ENCODE data around the gene GRB14. TPM values are rescaled to one million over a fixed set of nuclear protein-coding genes. Genes with fewer than 3 reads are reported as not detected.

Gene GRB14
- total RNA-seq, 1 experiment from 2014 or later = 6.3 TPM

DNA sequence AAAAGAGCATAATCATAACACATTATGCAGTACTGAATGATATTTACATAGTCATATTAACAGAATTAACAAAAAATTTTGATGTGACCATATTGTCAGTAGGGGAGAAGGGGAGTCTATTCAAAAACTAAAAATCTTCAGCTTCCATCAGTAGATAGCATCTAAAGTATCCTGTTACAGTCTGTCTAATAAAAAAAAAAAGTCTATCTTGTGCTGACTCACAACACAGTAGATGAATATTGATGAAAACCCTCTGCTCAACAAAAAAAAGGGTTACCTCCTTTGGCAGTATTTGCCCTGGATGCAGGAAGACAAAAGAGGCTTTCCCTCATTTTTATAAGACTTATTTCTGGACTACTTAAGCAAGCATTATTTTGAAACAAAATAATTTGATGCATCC lies 27.3 kb downstream of the GRB14 start:
- Histone ChIP-seq H3K36me3 (ENCODE audit: control insufficient read depth in 1 of 2, insufficient read depth in 2 of 2, low read length in 2 of 2) (no peaks in the 10 kb centered on the region), H3K4me3 (replicated peaks in 1 of 2; ENCODE audit: low read depth in 1 of 2, low read length in 2 of 2) (no peak overlapping the region), H2AFZ (ENCODE audit: low read depth, low read length, poor library complexity, severe bottlenecking) (no peak overlapping the region), H4K20me1 (ENCODE audit: insufficient read depth) (no peaks in the 10 kb centered on the region), H3K79me2 (ENCODE audit: insufficient read depth, low read length) (no peaks in the 10 kb centered on the region), H3K9me2 (ENCODE audit: insufficient read depth) (no peaks in the 10 kb centered on the region), H3K27me3 (ENCODE audit: insufficient read depth, low read length) (no peaks in the 10 kb centered on the region), H3K27ac (ENCODE audit: low read depth, low read length) (no peak overlapping the region), H3K9me3 (ENCODE audit: control insufficient read depth in 1 of 2, insufficient read depth in 1 of 2, low read depth in 1 of 2, low read length in 2 of 2) (no peaks in the 10 kb centered on the region), H3K9ac (ENCODE audit: low read length) (no peak overlapping the region), H3K4me1 (ENCODE audit: control insufficient read depth in 1 of 2, insufficient read depth in 2 of 2, low read length in 2 of 2) (peaks cover 2 to 3% of the 10 kb centered on the region in 2 experiments; a peak in 1 of 4 replicates), H3K4me2 (ENCODE audit: low read length) (no peak overlapping the region)
- BruUV-seq (replicated peaks) = no TSS peak
- RAD21 ChIA-PET (ENCODE audit: low non-redundant PET in 1 of 2, low total read pairs in 2 of 2, uncharacterized antibody in 2 of 2, unreplicated experiment in 2 of 2) = no interaction called here
- POLR2A ChIA-PET = no interaction called here
- TF ChIP-seq YY1 (IDR thresholded peaks at IDR 0.05; ENCODE audit: extremely low read depth, insufficient replicate concordance, low read depth, low read length) (no peak), TCF7L2 (IDR thresholded peaks at IDR 0.05; ENCODE audit: borderline replicate concordance, extremely low read depth, insufficient read depth, insufficient read length) (no peak), POLR2AphosphoS5 (IDR thresholded peaks at IDR 0.05; ENCODE audit: low read depth, low read length) (no peak), SP1 (IDR thresholded peaks at IDR 0.05; ENCODE audit: low read depth) (no peak), JUND (IDR thresholded peaks at IDR 0.05) (no peak)
- TF ChIP-seq, protein P1, sequence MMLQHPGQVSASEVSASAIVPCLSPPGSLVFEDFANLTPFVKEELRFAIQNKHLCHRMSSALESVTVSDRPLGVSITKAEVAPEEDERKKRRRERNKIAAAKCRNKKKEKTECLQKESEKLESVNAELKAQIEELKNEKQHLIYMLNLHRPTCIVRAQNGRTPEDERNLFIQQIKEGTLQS (IDR thresholded peaks at IDR 0.05) = no peak
- DNase-seq (ENCODE audit: low read depth, low spot score) (no peak), ATAC-seq (no peak)
- CTCF ChIA-PET = no interaction called here
- intact Hi-C loops (cut with micrococcal nuclease) = no loop called here

DNA sequence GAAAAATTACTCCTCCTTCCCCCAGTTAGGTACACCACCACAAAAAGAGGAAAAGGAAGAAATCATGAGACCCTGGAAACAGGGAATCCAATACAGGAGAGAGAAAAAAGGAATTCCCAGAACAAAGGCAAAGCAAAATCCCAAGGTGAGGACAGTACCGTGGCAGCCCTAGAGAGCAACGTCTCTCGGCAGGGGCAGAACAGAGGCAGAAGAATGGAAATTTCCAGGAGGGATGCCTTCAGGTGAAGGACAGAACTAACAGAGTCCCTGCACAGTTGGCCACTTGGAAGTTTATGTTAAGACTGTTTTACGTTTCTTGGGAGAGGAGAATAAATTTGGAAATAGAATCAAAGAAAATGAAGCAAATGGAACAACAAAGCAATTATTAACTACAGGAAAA lies 27.7 kb downstream of the GRB14 start:
- no peak overlapping the region for H2AFZ ChIP-seq (ENCODE audit: low read depth, low read length, poor library complexity, severe bottlenecking)
- H3K9me2 ChIP-seq (ENCODE audit: insufficient read depth) = 0 out of 2 replicates have a peak, but pooled peaks cover 2% of the 10 kb centered on the region
- no peaks in the 10 kb centered on the region for H3K27me3 ChIP-seq (ENCODE audit: insufficient read depth, low read length)
- POLR2A ChIA-PET = no interaction called here
- no peak overlapping the region for H3K4me2 ChIP-seq (ENCODE audit: low read length)
- no TSS peak for BruUV-seq (replicated peaks)
- intact Hi-C loops (cut with micrococcal nuclease) = no loop called here
- no peaks in the 10 kb centered on the region for H3K79me2 ChIP-seq (ENCODE audit: insufficient read depth, low read length)
- H3K9ac ChIP-seq (ENCODE audit: low read length) = no peak overlapping the region
- ATAC-seq (no peak), DNase-seq (ENCODE audit: low read depth, low spot score) (no peak)
- no peak overlapping the region for H3K4me3 ChIP-seq (replicated peaks in 1 of 2; ENCODE audit: low read depth in 1 of 2, low read length in 2 of 2)
- no peaks in the 10 kb centered on the region for H3K36me3 ChIP-seq (ENCODE audit: control insufficient read depth in 1 of 2, insufficient read depth in 2 of 2, low read length in 2 of 2)
- H3K9me3 ChIP-seq (ENCODE audit: control insufficient read depth in 1 of 2, insufficient read depth in 1 of 2, low read depth in 1 of 2, low read length in 2 of 2) = no peaks in the 10 kb centered on the region
- CTCF ChIA-PET = no interaction called here
- H3K4me1 ChIP-seq (ENCODE audit: control insufficient read depth in 1 of 2, insufficient read depth in 2 of 2, low read length in 2 of 2) = peaks cover 2 to 3% of the 10 kb centered on the region in 2 experiments; a peak in 1 of 4 replicates
- no peak overlapping the region for H3K27ac ChIP-seq (ENCODE audit: low read depth, low read length)
- RAD21 ChIA-PET (ENCODE audit: low non-redundant PET in 1 of 2, low total read pairs in 2 of 2, uncharacterized antibody in 2 of 2, unreplicated experiment in 2 of 2) = no interaction called here
- no peaks in the 10 kb centered on the region for H4K20me1 ChIP-seq (ENCODE audit: insufficient read depth)
- TF ChIP-seq ZNF274 (IDR thresholded peaks at IDR 0.05; ENCODE audit: low read depth, low read length) = no peak
- no peak for TF ChIP-seq FOSL1 (IDR thresholded peaks at IDR 0.05; ENCODE audit: low read depth)
- no peak for TF ChIP-seq YY1 (IDR thresholded peaks at IDR 0.05; ENCODE audit: extremely low read depth, insufficient replicate concordance, low read depth, low read length)
- TF ChIP-seq, protein P2, sequence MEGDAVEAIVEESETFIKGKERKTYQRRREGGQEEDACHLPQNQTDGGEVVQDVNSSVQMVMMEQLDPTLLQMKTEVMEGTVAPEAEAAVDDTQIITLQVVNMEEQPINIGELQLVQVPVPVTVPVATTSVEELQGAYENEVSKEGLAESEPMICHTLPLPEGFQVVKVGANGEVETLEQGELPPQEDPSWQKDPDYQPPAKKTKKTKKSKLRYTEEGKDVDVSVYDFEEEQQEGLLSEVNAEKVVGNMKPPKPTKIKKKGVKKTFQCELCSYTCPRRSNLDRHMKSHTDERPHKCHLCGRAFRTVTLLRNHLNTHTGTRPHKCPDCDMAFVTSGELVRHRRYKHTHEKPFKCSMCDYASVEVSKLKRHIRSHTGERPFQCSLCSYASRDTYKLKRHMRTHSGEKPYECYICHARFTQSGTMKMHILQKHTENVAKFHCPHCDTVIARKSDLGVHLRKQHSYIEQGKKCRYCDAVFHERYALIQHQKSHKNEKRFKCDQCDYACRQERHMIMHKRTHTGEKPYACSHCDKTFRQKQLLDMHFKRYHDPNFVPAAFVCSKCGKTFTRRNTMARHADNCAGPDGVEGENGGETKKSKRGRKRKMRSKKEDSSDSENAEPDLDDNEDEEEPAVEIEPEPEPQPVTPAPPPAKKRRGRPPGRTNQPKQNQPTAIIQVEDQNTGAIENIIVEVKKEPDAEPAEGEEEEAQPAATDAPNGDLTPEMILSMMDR (IDR thresholded peaks at IDR 0.05 in 2 of 3, conservative IDR thresholded peaks at IDR 0.05 in 1 of 3; ENCODE audit: borderline replicate concordance in 1 of 3, insufficient read depth in 1 of 3, low read depth in 2 of 3, low read length in 2 of 3) = no peak
- no peak for TF ChIP-seq POLR2A (IDR thresholded peaks at IDR 0.05; ENCODE audit: borderline replicate concordance, extremely low read depth, insufficient read depth, insufficient read length)
- no peak for TF ChIP-seq ZFX (IDR thresholded peaks at IDR 0.05)
- TF ChIP-seq POLR2AphosphoS5 (IDR thresholded peaks at IDR 0.05; ENCODE audit: low read depth, low read length) = no peak
- TF ChIP-seq SP1 (IDR thresholded peaks at IDR 0.05; ENCODE audit: low read depth) = no peak
- no peak for TF ChIP-seq ELF1 (IDR thresholded peaks at IDR 0.05; ENCODE audit: borderline replicate concordance, low read depth)
- TF ChIP-seq, protein P1 (IDR thresholded peaks at IDR 0.05) = no peak
- no peak for TF ChIP-seq JUND (IDR thresholded peaks at IDR 0.05)
- TF ChIP-seq CEBPB (IDR thresholded peaks at IDR 0.05; ENCODE audit: low read depth) = no peak
- TF ChIP-seq, protein P3, sequence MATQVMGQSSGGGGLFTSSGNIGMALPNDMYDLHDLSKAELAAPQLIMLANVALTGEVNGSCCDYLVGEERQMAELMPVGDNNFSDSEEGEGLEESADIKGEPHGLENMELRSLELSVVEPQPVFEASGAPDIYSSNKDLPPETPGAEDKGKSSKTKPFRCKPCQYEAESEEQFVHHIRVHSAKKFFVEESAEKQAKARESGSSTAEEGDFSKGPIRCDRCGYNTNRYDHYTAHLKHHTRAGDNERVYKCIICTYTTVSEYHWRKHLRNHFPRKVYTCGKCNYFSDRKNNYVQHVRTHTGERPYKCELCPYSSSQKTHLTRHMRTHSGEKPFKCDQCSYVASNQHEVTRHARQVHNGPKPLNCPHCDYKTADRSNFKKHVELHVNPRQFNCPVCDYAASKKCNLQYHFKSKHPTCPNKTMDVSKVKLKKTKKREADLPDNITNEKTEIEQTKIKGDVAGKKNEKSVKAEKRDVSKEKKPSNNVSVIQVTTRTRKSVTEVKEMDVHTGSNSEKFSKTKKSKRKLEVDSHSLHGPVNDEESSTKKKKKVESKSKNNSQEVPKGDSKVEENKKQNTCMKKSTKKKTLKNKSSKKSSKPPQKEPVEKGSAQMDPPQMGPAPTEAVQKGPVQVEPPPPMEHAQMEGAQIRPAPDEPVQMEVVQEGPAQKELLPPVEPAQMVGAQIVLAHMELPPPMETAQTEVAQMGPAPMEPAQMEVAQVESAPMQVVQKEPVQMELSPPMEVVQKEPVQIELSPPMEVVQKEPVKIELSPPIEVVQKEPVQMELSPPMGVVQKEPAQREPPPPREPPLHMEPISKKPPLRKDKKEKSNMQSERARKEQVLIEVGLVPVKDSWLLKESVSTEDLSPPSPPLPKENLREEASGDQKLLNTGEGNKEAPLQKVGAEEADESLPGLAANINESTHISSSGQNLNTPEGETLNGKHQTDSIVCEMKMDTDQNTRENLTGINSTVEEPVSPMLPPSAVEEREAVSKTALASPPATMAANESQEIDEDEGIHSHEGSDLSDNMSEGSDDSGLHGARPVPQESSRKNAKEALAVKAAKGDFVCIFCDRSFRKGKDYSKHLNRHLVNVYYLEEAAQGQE (IDR thresholded peaks at IDR 0.05; ENCODE audit: low read depth) = no peak
- TF ChIP-seq EZH2 (IDR thresholded peaks at IDR 0.05) = no peak

All from HCT116 (cell line).